HG03354 (cell line): ENCODE measurements around the gene ADORA3.
"Not testable (repeated sequence)": the region's sequence is repeated elsewhere in the genome, so short reads cannot be mapped to it uniquely, and the experiment has no call there.

Experiments used
- ATAC-seq: cut with Tn5 transposase; IDR thresholded peaks from one replicate; pipeline ENCODE4 v1.9.1; 2021; ENCODE audit warnings: mild to moderate bottlenecking; ENCODE audit not compliant: unreplicated experiment, poor library complexity, severe bottlenecking

Gene ADORA3

GRCh38 chr1:111503585-111504060 lies at the start of gene ADORA3, which contains the start of gene TMIGD3:
Gene ADORA3, minus strand, starts transcription at chr1:111503633. Its CDS starts 279 bp downstream, at chr1:111503354.
Gene TMIGD3, minus strand, starts transcription at chr1:111503633. Its CDS starts 279 bp downstream, at chr1:111503354.
- ATAC-seq: no peak

GRCh38 chr1:111553196-111553595 lies 49.8 kb upstream of the ADORA3 start:
- no peak for ATAC-seq

GRCh38 chr1:111552587-111552986 lies 49.2 kb upstream of the ADORA3 start:
- ATAC-seq: no peak

GRCh38 chr1:111551623-111552411 lies 48.4 kb upstream of the ADORA3 start:
- no peak for ATAC-seq

- ATAC-seq: not testable (repeated sequence)
Observed at GRCh38 chr1:111547786-111548185, 44.4 kb upstream of the ADORA3 start.

GRCh38 chr1:111542187-111542586 lies 38.8 kb upstream of the ADORA3 start:
- ATAC-seq: no peak

GRCh38 chr1:111541721-111542120 lies 38.3 kb upstream of the ADORA3 start:
- no peak for ATAC-seq

GRCh38 chr1:111540928-111541327 lies 37.5 kb upstream of the ADORA3 start:
- ATAC-seq: no peak

GRCh38 chr1:111538343-111539025 lies 35.1 kb upstream of the ADORA3 start:
- ATAC-seq: no peak

GRCh38 chr1:111535256-111536191 lies 32.1 kb upstream of the ADORA3 start:
- ATAC-seq: no peak

GRCh38 chr1:111520053-111520452 lies 16.6 kb upstream of the ADORA3 start:
- ATAC-seq: no peak

GRCh38 chr1:111517469-111518225 lies 14.2 kb upstream of the ADORA3 start:
- no peak for ATAC-seq

- peak; percentile 56 for ATAC-seq
Observed at GRCh38 chr1:111516005-111516535, 12.6 kb upstream of the ADORA3 start.

- peak; percentile 22 for ATAC-seq
Observed at GRCh38 chr1:111515291-111516004, 12.0 kb upstream of the ADORA3 start.

GRCh38 chr1:111513410-111514020 lies 10.1 kb upstream of the ADORA3 start:
- no peak for ATAC-seq

GRCh38 chr1:111512931-111513330 lies 9.5 kb upstream of the ADORA3 start:
- ATAC-seq: no peak

- no peak for ATAC-seq
Observed at GRCh38 chr1:111512132-111512889, 8.9 kb upstream of the ADORA3 start.
